Endodermal cell (in vitro differentiated cells): Measurements from ENCODE around the gene TRPV4. TPM values are rescaled to one million over a fixed set of nuclear protein-coding genes. Genes with fewer than 3 reads are reported as not detected.

Experiments
- DNase-seq: peaks from one replicate; pipeline ENCODE4 v3.0.0-alpha.2; 2017
- H3K27ac ChIP-seq: 2 replicates; pipeline ENCODE4 v1.5.1; 2013; ENCODE audit warnings: mild to moderate bottlenecking, low read depth, low read length, moderate library complexity
- H3K27me3 ChIP-seq: 2 replicates; pipeline ENCODE4 v1.6.1; 2013; ENCODE audit warnings: mild to moderate bottlenecking, low read length, moderate library complexity; ENCODE audit not compliant: insufficient read depth, control insufficient read depth, poor library complexity, severe bottlenecking
- H3K36me3 ChIP-seq: 2 replicates; pipeline ENCODE4 v1.7.0; 2013; ENCODE audit warnings: mild to moderate bottlenecking, low read length, moderate library complexity; ENCODE audit not compliant: control insufficient read depth, insufficient read depth
- H3K4me1 ChIP-seq: one replicate; pipeline ENCODE4 v1.7.0; 2013; ENCODE audit warnings: low read length; ENCODE audit not compliant: control insufficient read depth, insufficient read depth
- H3K4me3 ChIP-seq: 2 replicates; pipeline ENCODE4 v1.5.1; 2013; ENCODE audit warnings: mild to moderate bottlenecking, low read length, moderate library complexity
- H3K9ac ChIP-seq: 2 replicates; pipeline ENCODE4 v1.6.1; 2013; ENCODE audit warnings: mild to moderate bottlenecking, low read length, moderate library complexity; ENCODE audit not compliant: poor library complexity, severe bottlenecking; ENCODE audit errors: extremely low read depth
- H3K9me3 ChIP-seq: 2 replicates; pipeline ENCODE4 v1.6.1; 2013; ENCODE audit warnings: mild to moderate bottlenecking, low read length, moderate library complexity; ENCODE audit not compliant: control insufficient read depth
- H3K27ac Mint-ChIP-seq: 2 replicates; pipeline ENCODE4 v1.8.0; 2020; ENCODE audit warnings: mixed read lengths
- H3K27me3 Mint-ChIP-seq: 2 replicates; pipeline ENCODE4 v1.8.0; 2021; ENCODE audit warnings: mild to moderate bottlenecking, mixed read lengths; ENCODE audit not compliant: insufficient read depth
- H3K36me3 Mint-ChIP-seq: 2 replicates; pipeline ENCODE4 v1.8.0; 2020; ENCODE audit warnings: low read depth, mixed read lengths
- H3K4me1 Mint-ChIP-seq: 2 replicates; pipeline ENCODE4 v1.8.0; 2020; ENCODE audit warnings: mixed read lengths
- H3K4me3 Mint-ChIP-seq: 2 replicates; pipeline ENCODE4 v1.8.0; 2020; ENCODE audit warnings: mild to moderate bottlenecking, moderate library complexity, mixed read lengths
- H3K9me3 Mint-ChIP-seq: 2 replicates; pipeline ENCODE4 v1.8.0; 2020; ENCODE audit warnings: mild to moderate bottlenecking, mixed read lengths
- CTCF ChIP-seq: fragments of 200-600 bp; sonication (generic); conservative IDR thresholded peaks from 2 replicates; pipeline ENCODE4 v1.5.0; 2021; ENCODE audit warnings: antibody characterized with exemption, mild to moderate bottlenecking
- whole genome bisulfite sequencing, 2 experiments: methylation state at CpG; one replicate each; pipeline versions ENCODE4 v1.1.5 to v1.1.7; 2013; ENCODE audit warnings: missing lambda C conversion rate in 2 of 2, mixed read lengths in 1 of 2; ENCODE audit not compliant: insufficient coverage in 1 of 2, insufficient read length in 1 of 2; 5-methylcytosine and 5-hydroxymethylcytosine counted together
- total RNA-seq, 2 donors: library from RNA; stranded (reverse); fragmentation: NEBNext Ultra II Directional in 1 of 2; extraction: Animal tissue kit (Norgen Biotek cat#: 25700) in 1 of 2; gene quantifications; 2 replicates in 1 of 2; 3 replicates in 1 of 2; pipeline ENCODE4 v1.2.1, GENCODE V29; 2021

The TRPV4 gene
- total RNA-seq, 2 donors from 2014 or later: 14.0 to 14.2 TPM

GRCh38 chr12:109822951-109823411 is 10.2 kb downstream of the TRPV4 start:
- H3K27ac ChIP-seq: no peak overlapping the region
- no peak overlapping the region for H3K9ac ChIP-seq
- no peak overlapping the region for H3K4me3 ChIP-seq
- no peaks in the 10 kb centered on the region for H3K27me3 ChIP-seq
- Mint-ChIP-seq H3K27ac (no peak overlapping the region), H3K27me3 (no peaks in the 10 kb centered on the region), H3K4me3 (no peak overlapping the region), H3K36me3 (peaks cover 5% of the 10 kb centered on the region), H3K4me1 (peaks cover 7% of the 10 kb centered on the region), H3K9me3 (no peaks in the 10 kb centered on the region)
- WGBS, 2 experiments: 88 to 98% methylated on average over 7 to 15 of the region's 15 CpGs
- H3K4me1 ChIP-seq: no peaks in the 10 kb centered on the region
- no peaks in the 10 kb centered on the region for H3K36me3 ChIP-seq
- peak; percentile 68 for DNase-seq
- TF ChIP-seq CTCF: no peak
- no peaks in the 10 kb centered on the region for H3K9me3 ChIP-seq

GRCh38 chr12:109822416-109822815 is 10.8 kb downstream of the TRPV4 start:
- no peak overlapping the region for H3K4me3 Mint-ChIP-seq
- no peaks in the 10 kb centered on the region for H3K9me3 ChIP-seq
- H3K27ac ChIP-seq: no peak overlapping the region
- DNase-seq: no peak
- no peaks in the 10 kb centered on the region for H3K36me3 ChIP-seq
- H3K9me3 Mint-ChIP-seq: no peaks in the 10 kb centered on the region
- no peaks in the 10 kb centered on the region for H3K27me3 ChIP-seq
- H3K4me3 ChIP-seq: no peak overlapping the region
- H3K4me1 Mint-ChIP-seq: peaks cover 7% of the 10 kb centered on the region
- WGBS, 2 experiments: 84 to 88% methylated on average over 5 to 7 of the region's 7 CpGs
- no peak overlapping the region for H3K9ac ChIP-seq
- no peak for TF ChIP-seq CTCF
- H3K36me3 Mint-ChIP-seq: peaks cover 5% of the 10 kb centered on the region
- no peaks in the 10 kb centered on the region for H3K27me3 Mint-ChIP-seq
- peak overlapping the region; percentile 50 for H3K27ac Mint-ChIP-seq
- H3K4me1 ChIP-seq: no peaks in the 10 kb centered on the region

- TF ChIP-seq CTCF: no peak
- no peaks in the 10 kb centered on the region for H3K27me3 Mint-ChIP-seq
- no peaks in the 10 kb centered on the region for H3K4me1 ChIP-seq
- peaks cover 5% of the 10 kb centered on the region for H3K36me3 Mint-ChIP-seq
- no peak overlapping the region for H3K4me3 ChIP-seq
- no peak for DNase-seq
- no peaks in the 10 kb centered on the region for H3K27me3 ChIP-seq
- H3K27ac Mint-ChIP-seq: no peak overlapping the region
- no peak overlapping the region for H3K9ac ChIP-seq
- no peaks in the 10 kb centered on the region for H3K36me3 ChIP-seq
- no peaks in the 10 kb centered on the region for H3K9me3 Mint-ChIP-seq
- H3K9me3 ChIP-seq: no peaks in the 10 kb centered on the region
- H3K4me3 Mint-ChIP-seq: no peak overlapping the region
- H3K27ac ChIP-seq: no peak overlapping the region
- H3K4me1 Mint-ChIP-seq: peaks cover 7% of the 10 kb centered on the region
Measured at GRCh38 chr12:109821968-109822367, 11.2 kb downstream of the TRPV4 start.
